DND-41 (cell line): ENCODE results near the gene KRTAP4-9.
"Not testable (repeated sequence)": the region's sequence is repeated elsewhere in the genome, so short reads cannot be mapped to it uniquely, and the experiment has no call there.

Experiments
- ATAC-seq: fragments of 200-7000 bp; cut with Tn5 transposase; 3 replicates; pipeline ENCODE4 v1.9.1; 2021; ENCODE audit warnings: low read depth; ENCODE audit not compliant: insufficient read depth
- DNase-seq: peaks from one replicate; pipeline ENCODE4 v3.0.0-alpha.2; 2020
- H2AFZ ChIP-seq: 2 replicates; pipeline ENCODE4 v1.6.0; 2012; ENCODE audit warnings: low read depth, low read length
- H3K27ac ChIP-seq: 2 replicates; pipeline ENCODE4 v1.5.1; 2012; ENCODE audit warnings: low read length, inconsistent platforms
- H3K27me3 ChIP-seq: fragments of 200-600 bp; sonication (generic); 2 replicates; pipeline ENCODE4 v1.6.0; 2012; ENCODE audit warnings: low read length, mild to moderate bottlenecking, inconsistent platforms; ENCODE audit not compliant: insufficient read depth, poor library complexity
- H3K36me3 ChIP-seq: 2 replicates; pipeline ENCODE4 v1.5.1; 2012; ENCODE audit warnings: low read length, inconsistent platforms; ENCODE audit not compliant: insufficient read depth
- H3K4me1 ChIP-seq: 2 replicates; pipeline ENCODE4 v1.5.1; 2012; ENCODE audit warnings: mild to moderate bottlenecking, low read length; ENCODE audit not compliant: insufficient read depth
- H3K4me2 ChIP-seq: 2 replicates; pipeline ENCODE4 v1.6.0; 2012; ENCODE audit warnings: mild to moderate bottlenecking, moderate library complexity, low read length, inconsistent platforms; ENCODE audit not compliant: insufficient read depth
- H3K4me3 ChIP-seq, 2 experiments: fragments of 200-600 bp in 1 of 2; shearing (Covaris generic) in 1 of 2; 2 replicates each; pipeline ENCODE4 v1.5.1; 2012 to 2016; ENCODE audit warnings: inconsistent platforms in 2 of 2, low read length in 2 of 2, mild to moderate bottlenecking in 2 of 2, low read depth in 1 of 2, moderate library complexity in 1 of 2
- H3K79me2 ChIP-seq: 2 replicates; pipeline ENCODE4 v1.6.0; 2012; ENCODE audit warnings: low read length, inconsistent platforms; ENCODE audit not compliant: insufficient read depth
- H3K9ac ChIP-seq: 2 replicates; pipeline ENCODE4 v1.6.0; 2012; ENCODE audit warnings: low read depth, mild to moderate bottlenecking, inconsistent platforms, low read length, moderate library complexity
- H3K9me3 ChIP-seq: 2 replicates; pipeline ENCODE4 v1.5.1; 2012; ENCODE audit warnings: low read length, moderate library complexity, mild to moderate bottlenecking, inconsistent platforms; ENCODE audit not compliant: insufficient read depth, severe bottlenecking
- H4K20me1 ChIP-seq: 2 replicates; pipeline ENCODE4 v1.6.0; 2012; ENCODE audit warnings: low read length; ENCODE audit not compliant: insufficient read depth
- CTCF ChIP-seq: IDR thresholded peaks from 2 replicates; pipeline ENCODE4 v1.5.1; 2012; ENCODE audit warnings: borderline replicate concordance, low read length, moderate library complexity, mild to moderate bottlenecking; ENCODE audit not compliant: poor library complexity, severe bottlenecking; ENCODE audit errors: extremely low read depth
- EZH2 ChIP-seq: IDR thresholded peaks from 3 replicates; pipeline ENCODE4 v1.6.1; 2012; ENCODE audit warnings: borderline replicate concordance, low read depth, mild to moderate bottlenecking, moderate library complexity, low read length, inconsistent platforms; ENCODE audit not compliant: severe bottlenecking

Gene KRTAP4-9

DNA sequence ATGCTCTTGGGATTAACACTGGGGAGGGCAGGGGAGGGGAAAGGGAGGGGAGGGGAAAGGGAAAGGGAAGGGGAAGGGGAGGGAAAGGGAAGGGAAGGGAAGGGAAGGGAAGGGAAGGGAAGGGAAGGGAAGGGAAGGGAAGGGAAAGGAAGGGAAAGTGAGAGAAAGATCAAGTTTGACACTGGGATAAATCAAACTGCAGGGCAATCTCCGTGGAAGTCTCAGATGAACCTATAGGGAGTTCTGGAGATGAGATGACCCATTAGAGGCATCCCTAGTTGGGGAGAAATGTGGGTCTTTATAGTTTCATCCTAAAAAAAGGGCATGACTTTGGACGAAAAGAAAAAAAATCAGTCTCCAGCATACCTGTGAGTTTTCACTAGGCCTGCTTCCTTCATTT lies 16.6 kb downstream of the KRTAP4-9 start:
- no peaks in the 10 kb centered on the region for H3K36me3 ChIP-seq
- H3K9ac ChIP-seq = no peak overlapping the region
- no peak overlapping the region for H2AFZ ChIP-seq
- H3K4me2 ChIP-seq = no peak overlapping the region
- no peaks in the 10 kb centered on the region for H3K4me1 ChIP-seq
- no peak for ATAC-seq
- H3K27me3 ChIP-seq = peaks cover 2% of the 10 kb centered on the region
- no peaks in the 10 kb centered on the region for H4K20me1 ChIP-seq
- DNase-seq = no peak
- no peak overlapping the region for H3K27ac ChIP-seq
- TF ChIP-seq CTCF = no peak
- TF ChIP-seq EZH2 = no peak
- no peaks in the 10 kb centered on the region for H3K9me3 ChIP-seq
- H3K79me2 ChIP-seq = no peaks in the 10 kb centered on the region
- no peak overlapping the region for H3K4me3 ChIP-seq

- not testable (repeated sequence) for H3K27ac ChIP-seq, H3K36me3 ChIP-seq, H3K4me2 ChIP-seq, H2AFZ ChIP-seq, H4K20me1 ChIP-seq, H3K9me3 ChIP-seq, H3K4me3 ChIP-seq, ATAC-seq, H3K79me2 ChIP-seq, H3K27me3 ChIP-seq, H3K4me1 ChIP-seq, DNase-seq, H3K9ac ChIP-seq
These were observed 18.3 kb downstream of the KRTAP4-9 start for GRCh38 chr17:41123292-41123990.

DNA sequence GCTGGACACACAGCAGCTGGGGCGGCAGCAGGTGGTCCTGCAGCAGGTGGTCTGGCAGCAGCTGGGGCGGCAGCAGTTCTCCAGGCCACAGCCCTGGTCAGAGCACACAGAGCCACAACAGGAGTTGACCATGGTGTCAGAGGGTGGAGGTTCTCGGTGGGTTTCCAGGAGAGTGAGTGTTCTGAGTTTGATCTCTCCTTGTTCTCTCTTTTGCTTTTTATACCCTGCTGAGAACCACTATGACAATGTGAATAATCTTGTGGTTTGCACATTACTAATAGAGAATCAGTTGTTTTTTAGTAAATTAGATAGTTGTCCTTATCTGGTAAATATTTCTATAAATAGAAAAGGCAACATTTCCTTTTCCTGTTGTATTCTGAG lies 18.8 kb downstream of the KRTAP4-9 start, which contains the start of gene KRTAP4-12:
Gene KRTAP4-12, minus strand, starts transcription at position 192 of the 381 bp plus-strand sequence. Its CDS starts 60 bp downstream, at position 132.
- H3K4me2 ChIP-seq, DNase-seq: not testable (repeated sequence)

GRCh38 chr17:41125064-41125463 lies 19.9 kb downstream of the KRTAP4-9 start:
- H3K79me2 ChIP-seq = no peaks in the 10 kb centered on the region
- no peak for TF ChIP-seq CTCF
- TF ChIP-seq EZH2 = no peak
- H4K20me1 ChIP-seq = no peaks in the 10 kb centered on the region
- no peak overlapping the region for H2AFZ ChIP-seq
- no peak overlapping the region for H3K9ac ChIP-seq
- ATAC-seq = no peak
- H3K4me3 ChIP-seq = no peak overlapping the region
- no peak for DNase-seq
- no peaks in the 10 kb centered on the region for H3K9me3 ChIP-seq
- H3K36me3 ChIP-seq = no peaks in the 10 kb centered on the region
- no peaks in the 10 kb centered on the region for H3K4me1 ChIP-seq
- H3K4me2 ChIP-seq = no peak overlapping the region
- no peak overlapping the region for H3K27ac ChIP-seq
- H3K27me3 ChIP-seq = peaks cover 2% of the 10 kb centered on the region

More for the DNA sequence above, 18.8 kb downstream of the KRTAP4-9 start, which contains the start of gene KRTAP4-12:
- H3K9me3 ChIP-seq, H3K79me2 ChIP-seq, H3K4me3 ChIP-seq, H3K4me1 ChIP-seq, H2AFZ ChIP-seq, H3K27me3 ChIP-seq, H3K36me3 ChIP-seq, ATAC-seq, H3K27ac ChIP-seq, H4K20me1 ChIP-seq, H3K9ac ChIP-seq: not testable (repeated sequence)
